ENCODE data around the gene TGM2. TPM values are rescaled to one million over a fixed set of nuclear protein-coding genes. Genes with fewer than 3 reads are reported as not detected.

The TGM2 gene
- total and polyA plus RNA-seq, 9 of the 15 experiments (the other 6 are each of a cell fraction or from before 2014, with no cell fraction given) = 5.5 to 78.5 (median 37.6) TPM

DNA sequence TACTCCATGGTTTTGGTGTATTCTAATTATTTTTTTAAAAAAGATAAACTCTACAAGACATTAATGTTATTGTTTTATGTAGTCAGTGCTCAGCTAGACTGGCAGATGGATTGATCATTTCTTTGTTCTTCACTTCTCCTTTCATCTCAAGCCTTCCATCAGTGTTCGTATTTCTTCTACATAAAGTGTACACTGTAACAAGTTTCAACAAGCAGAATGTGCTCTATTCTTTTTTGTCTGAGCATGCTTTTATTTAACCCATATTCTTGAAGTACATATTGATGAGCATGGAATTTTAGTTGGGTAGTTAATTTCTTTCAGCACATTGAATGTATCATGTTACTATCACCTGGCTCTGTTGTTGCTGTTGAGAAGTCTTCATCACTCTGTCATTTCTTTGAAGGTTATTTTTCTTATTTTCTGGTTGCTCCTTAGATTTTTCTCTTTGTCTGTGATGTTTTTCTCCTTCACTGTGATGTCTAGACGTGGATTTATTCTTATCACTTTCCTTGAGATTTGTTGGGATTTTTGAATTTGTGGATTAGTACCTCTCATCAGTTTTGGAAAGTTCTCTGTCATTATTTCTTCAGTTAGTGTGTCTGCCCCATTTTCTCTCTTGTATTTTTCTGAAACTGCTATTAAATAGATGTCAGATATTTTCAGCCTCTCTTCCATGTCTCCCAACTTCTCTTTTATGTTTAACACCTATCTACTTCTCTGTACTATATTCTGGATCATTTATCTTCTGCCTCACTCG lies 48.5 kb downstream of the TGM2 start:
- Histone ChIP-seq H3K27ac (ENCODE audit: extremely low read depth, low read depth, low read length) (no peak overlapping the region), H3K9ac (ENCODE audit: insufficient read depth in 1 of 2, low read depth in 2 of 2, low read length in 2 of 2) (no peak overlapping the region), H3K4me3 (no peak overlapping the region), H3K79me2 (ENCODE audit: control insufficient read depth, insufficient read depth, low read length) (no peaks in the 10 kb centered on the region), H3K27me3 (ENCODE audit: control insufficient read depth in 2 of 2, insufficient read depth in 2 of 2, low read length in 2 of 2) (no peaks in the 10 kb centered on the region), H3K4me1 (replicated peaks in 1 of 2; ENCODE audit: control insufficient read depth in 2 of 2, insufficient read depth in 2 of 2, low read length in 2 of 2) (peaks cover 20% of the 10 kb centered on the region in 2 experiments), H3K4me2 (ENCODE audit: insufficient read depth, low read length) (no peak overlapping the region), H4K20me1 (replicated peaks; ENCODE audit: control insufficient read depth, insufficient read depth, low read length) (no peaks in the 10 kb centered on the region), H2AFZ (ENCODE audit: low read depth, low read length) (no peak overlapping the region), H3K36me3 (ENCODE audit: control insufficient read depth, insufficient read depth, low read length) (no peaks in the 10 kb centered on the region), H3K9me3 (replicated peaks; ENCODE audit: control insufficient read depth, insufficient read depth, low read depth, low read length) (no peaks in the 10 kb centered on the region), H3K9me1 (ENCODE audit: control insufficient read depth, insufficient read depth, low read length) (no peaks in the 10 kb centered on the region)
- POLR2A ChIA-PET = no interaction called here
- TF ChIP-seq RBM14 (IDR thresholded peaks at IDR 0.05; ENCODE audit: borderline replicate concordance, insufficient read depth, low read depth, low read length) (no peak), ARHGAP35 (IDR thresholded peaks at IDR 0.05; ENCODE audit: partially characterized antibody) (no peak), BDP1 (IDR thresholded peaks at IDR 0.05; ENCODE audit: insufficient read depth, insufficient read length) (no peak), POLR2B (IDR thresholded peaks at IDR 0.05; ENCODE audit: low read depth, partially characterized antibody) (no peak), FOXA1 (IDR thresholded peaks at IDR 0.05; ENCODE audit: borderline replicate concordance) (no peak), ZFP30 (CRISPR knock-in tag; IDR thresholded peaks at IDR 0.05; ENCODE audit: borderline replicate concordance) (no peak), BMI1 (IDR thresholded peaks at IDR 0.05; ENCODE audit: low read length) (no peak), TEAD1 (CRISPR knock-in tag; IDR thresholded peaks at IDR 0.05) (no peak), RBM17 (IDR thresholded peaks at IDR 0.05; ENCODE audit: borderline replicate concordance, low read depth, low read length) (no peak), CBFA2T2 (conservative IDR thresholded peaks at IDR 0.05) (no peak), RBM22 (IDR thresholded peaks at IDR 0.05; ENCODE audit: low read depth, low read length, poor library complexity, severe bottlenecking) (no peak), ZNF282 (CRISPR knock-in tag; IDR thresholded peaks at IDR 0.05) (no peak), GATAD2B (IDR thresholded peaks at IDR 0.05; ENCODE audit: borderline replicate concordance) (no peak), ZNF232 (CRISPR knock-in tag; IDR thresholded peaks at IDR 0.05) (no peak), ZNF717 (CRISPR knock-in tag; IDR thresholded peaks at IDR 0.05) (no peak)
- CTCF ChIA-PET (ENCODE audit: low intra/inter-chr PET ratio) = no interaction called here
- FAIRE-seq (no peak), DNase-seq (ENCODE audit: extremely low read depth in 1 of 4, low spot score in 3 of 4) (no peak), ATAC-seq (no peak)
- WGBS (ENCODE audit: insufficient coverage, low coverage, missing lambda C conversion rate) = 43% methylated on average over 3 of the region's 3 CpGs
- intact Hi-C loops (cut with micrococcal nuclease) = no loop called here
- in situ Hi-C loops (cut with MboI) = no loop called here
- BruUV-seq (replicated peaks) = no TSS peak
